ENCODE measurements around the gene PIK3AP1.
"Not testable (repeated sequence)": the region's sequence is repeated elsewhere in the genome, so short reads cannot be mapped to it uniquely, and the experiment has no call there.

PIK3AP1 gene

DNA sequence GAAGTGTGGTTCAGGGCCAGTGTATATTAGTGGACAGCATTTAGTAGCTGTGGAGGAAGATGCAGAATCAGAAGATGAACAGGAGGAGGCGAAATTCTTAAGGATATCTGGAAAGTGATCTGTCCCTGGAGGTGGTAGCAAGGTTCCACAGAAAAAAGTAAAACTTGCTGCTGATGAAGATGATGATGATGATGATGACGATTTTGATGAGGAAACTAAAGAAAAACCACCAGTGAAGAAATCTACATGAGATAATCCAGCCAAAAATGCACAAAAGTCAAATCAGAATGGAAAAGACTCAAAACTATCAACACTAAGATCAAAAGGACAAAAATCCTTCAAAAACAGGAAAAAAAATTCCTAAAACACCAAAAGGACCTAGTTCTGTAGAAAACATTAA is 159.8 kb downstream of the PIK3AP1 start:
- TF ChIP-seq, protein P1, sequence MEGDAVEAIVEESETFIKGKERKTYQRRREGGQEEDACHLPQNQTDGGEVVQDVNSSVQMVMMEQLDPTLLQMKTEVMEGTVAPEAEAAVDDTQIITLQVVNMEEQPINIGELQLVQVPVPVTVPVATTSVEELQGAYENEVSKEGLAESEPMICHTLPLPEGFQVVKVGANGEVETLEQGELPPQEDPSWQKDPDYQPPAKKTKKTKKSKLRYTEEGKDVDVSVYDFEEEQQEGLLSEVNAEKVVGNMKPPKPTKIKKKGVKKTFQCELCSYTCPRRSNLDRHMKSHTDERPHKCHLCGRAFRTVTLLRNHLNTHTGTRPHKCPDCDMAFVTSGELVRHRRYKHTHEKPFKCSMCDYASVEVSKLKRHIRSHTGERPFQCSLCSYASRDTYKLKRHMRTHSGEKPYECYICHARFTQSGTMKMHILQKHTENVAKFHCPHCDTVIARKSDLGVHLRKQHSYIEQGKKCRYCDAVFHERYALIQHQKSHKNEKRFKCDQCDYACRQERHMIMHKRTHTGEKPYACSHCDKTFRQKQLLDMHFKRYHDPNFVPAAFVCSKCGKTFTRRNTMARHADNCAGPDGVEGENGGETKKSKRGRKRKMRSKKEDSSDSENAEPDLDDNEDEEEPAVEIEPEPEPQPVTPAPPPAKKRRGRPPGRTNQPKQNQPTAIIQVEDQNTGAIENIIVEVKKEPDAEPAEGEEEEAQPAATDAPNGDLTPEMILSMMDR (conservative IDR thresholded peaks at IDR 0.05; ENCODE audit: low read depth, low read length): no peak
- DNase-seq (ENCODE audit: low read depth): no peak

DNA sequence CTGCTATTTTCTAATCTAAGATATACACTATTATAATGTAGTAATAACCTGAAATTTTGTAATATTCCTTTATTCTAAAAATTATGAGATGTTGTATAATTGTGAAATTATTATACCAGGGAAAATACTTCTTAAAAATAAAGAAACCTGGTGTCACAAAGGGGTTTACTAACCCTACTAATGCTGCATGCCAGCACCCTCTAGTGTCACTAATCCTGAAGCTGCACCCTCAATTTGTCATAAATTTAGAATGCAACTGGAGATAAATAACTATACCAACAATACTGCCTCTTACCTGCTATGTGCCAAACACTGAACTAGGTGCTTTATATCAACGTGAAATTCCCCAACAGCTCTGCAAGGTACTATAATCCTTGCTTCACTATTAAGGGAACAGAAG is 164.3 kb downstream of the PIK3AP1 start:
- no peak for DNase-seq (ENCODE audit: low read depth)
- no peak overlapping the region for H3K4me3 ChIP-seq (ENCODE audit: low read length)
- TF ChIP-seq, protein P1 (conservative IDR thresholded peaks at IDR 0.05; ENCODE audit: low read depth, low read length): peak; percentile 56

More for the DNA sequence above, 159.8 kb downstream of the PIK3AP1 start:
- no peak overlapping the region for H3K4me3 ChIP-seq (ENCODE audit: low read length)

DNA sequence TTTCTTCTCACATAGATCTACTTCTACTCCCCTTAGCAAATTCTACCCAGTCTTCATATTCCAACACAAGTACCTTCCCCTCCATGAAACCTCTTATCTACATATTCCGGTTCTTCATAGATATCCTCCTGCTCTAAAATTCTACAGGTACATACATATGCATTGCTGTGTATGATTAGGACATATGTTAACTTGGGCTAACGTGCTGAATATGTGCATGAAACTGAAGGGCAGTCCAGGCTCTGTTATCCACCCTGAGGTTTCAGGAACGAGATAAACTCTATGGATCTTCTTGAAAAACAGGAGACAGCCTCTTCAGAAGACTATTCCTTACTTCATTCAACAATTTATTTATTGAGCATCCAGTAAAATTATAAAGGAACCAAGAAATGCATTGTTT is 165.0 kb downstream of the PIK3AP1 start:
- H3K4me3 ChIP-seq (ENCODE audit: low read length): no peak overlapping the region
- TF ChIP-seq, protein P1 (conservative IDR thresholded peaks at IDR 0.05; ENCODE audit: low read depth, low read length): no peak
- no peak for DNase-seq (ENCODE audit: low read depth)

DNA sequence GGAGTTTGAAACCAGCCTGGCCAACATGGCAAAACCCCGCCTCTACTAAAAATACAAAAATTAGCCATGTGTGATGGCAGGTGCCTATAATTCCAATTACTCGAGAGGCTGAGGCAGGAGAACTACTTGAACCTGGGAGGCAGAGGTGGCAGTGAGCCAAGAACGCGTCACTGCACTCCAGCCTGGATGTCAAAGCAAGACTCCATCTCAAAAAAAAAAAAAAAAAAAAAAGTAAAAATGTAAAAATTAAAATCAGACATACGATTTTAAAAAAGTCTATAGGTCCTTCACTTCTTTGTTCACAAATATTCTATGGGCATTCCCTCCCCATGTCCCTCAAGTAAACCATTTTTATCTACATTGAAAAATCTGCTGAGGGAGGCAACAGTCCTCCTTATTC is 171.7 kb downstream of the PIK3AP1 start:
- no peak overlapping the region for H3K4me3 ChIP-seq (ENCODE audit: low read length)
- TF ChIP-seq, protein P1 (conservative IDR thresholded peaks at IDR 0.05; ENCODE audit: low read depth, low read length): no peak
- no peak for DNase-seq (ENCODE audit: low read depth)

DNA sequence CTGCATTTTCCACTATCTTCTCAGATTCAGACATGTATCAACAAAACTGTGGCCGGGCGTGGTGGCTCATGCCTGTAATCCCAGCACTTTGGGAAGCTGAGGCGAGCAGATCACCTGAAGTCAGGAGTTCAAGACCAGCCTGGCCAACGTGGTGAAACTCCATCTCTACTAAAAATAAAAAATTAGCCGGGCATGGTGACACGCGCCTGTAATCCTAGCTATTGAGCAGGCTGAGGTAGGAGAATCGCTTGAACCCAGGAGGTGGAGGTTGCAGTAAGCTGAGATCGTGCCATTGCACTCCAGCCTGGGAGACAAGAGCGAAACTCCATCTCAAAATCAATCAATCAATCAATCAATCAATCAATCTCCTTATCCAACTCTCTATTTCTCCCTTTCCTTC is 174.8 kb downstream of the PIK3AP1 start:
- not testable (repeated sequence) for DNase-seq (ENCODE audit: low read depth); H3K4me3 ChIP-seq (ENCODE audit: low read length)
